GM19452 (cell line): Measurements from ENCODE around the gene ATF6.
A peak's percentile ranks its signal among the peaks of the same experiment; 100 is the strongest.
"Not testable (repeated sequence)": the region's sequence is repeated elsewhere in the genome, so short reads cannot be mapped to it uniquely, and the experiment has no call there.

Source experiments
- ATAC-seq: cut with Tn5 transposase; IDR thresholded peaks from one replicate; pipeline ENCODE4 v1.9.1; 2021; ENCODE audit not compliant: unreplicated experiment

Gene ATF6

DNA sequence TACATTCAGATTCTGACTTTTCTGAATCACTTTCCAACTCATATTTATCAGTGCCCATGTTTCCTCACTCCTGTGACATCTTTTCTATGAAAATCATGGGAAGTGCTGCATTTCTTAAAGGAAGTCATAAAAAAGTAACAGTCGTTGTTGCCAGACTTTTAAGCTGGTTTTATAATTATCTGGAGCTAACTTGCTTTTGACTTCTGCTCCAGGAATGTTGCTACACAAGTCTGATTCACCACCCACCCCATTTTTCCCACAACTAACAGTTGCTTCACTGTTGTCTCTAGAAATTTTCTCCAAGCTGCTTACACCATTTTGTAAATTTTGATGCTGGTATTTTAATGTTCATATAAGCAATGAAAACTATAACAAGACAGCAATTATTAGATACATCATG, 32.6 kb upstream of the ATF6 start:
- no peak for ATAC-seq

DNA sequence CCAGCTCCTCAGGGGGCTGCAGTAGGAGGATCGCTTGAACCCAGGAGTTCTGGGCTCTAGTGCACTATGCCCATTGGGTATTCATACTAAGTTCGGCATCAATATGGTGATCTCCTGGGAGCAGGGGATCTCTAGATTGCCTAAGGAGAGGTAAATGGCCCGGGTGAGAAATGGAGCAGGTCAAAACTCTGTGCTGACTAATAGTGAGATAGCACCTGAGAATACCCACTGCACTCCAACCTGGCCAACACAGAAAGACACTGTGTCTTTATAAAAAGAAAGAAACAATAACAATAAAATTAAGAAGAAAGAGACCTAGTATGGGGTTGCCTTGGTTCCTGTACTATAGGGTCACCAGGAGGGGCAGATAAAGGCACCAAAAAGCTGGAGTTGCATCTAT, 30.3 kb upstream of the ATF6 start:
- ATAC-seq, result no peak

DNA sequence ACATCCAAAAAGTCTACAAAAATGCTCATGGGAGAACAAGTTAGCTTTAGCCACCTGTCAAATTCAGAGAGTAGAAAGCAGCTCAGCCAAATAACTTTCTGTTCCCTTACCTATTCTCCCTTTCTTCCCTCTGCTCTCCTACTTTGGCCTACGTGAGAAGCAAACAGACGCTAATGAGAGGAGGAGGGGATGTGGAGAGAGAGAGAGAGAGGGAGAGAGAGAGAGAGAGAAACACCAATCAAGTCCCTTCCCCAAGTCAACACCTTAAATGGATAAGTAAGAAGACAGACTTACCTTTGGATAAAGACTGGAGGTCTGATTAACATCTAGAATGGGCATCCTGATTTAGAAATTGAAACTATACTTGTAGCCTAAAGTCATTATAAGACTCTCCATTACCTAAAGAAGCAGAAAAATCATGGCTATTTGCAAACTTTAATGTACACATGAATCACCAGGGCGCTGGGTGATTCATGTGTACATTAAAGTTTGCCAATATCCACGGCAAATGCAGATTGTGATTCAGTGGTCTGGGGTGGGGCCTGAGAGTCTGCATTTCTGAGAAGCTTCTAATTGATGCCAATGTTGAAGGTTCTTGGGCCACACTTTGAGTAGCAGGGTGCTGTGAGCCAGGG, 29.7 kb upstream of the ATF6 start:
- no peak for ATAC-seq

DNA sequence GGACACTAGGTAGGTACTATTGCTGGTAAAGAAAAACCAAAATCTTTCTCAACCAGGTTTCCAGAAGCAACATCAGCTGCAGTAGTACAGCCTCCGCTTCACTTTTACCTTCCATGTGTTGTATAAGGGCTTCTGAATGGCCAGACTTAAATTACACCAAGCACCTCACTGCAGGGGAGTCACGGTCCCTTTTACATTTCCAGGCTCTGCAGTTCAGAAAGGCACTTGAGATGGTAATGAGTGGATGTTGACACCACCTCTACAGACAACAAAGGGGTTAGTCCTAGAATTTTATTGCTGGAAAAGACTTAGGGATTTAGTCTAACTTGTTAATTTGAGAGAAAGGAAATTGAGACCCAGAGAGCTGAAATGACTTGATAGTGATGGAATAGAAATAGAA, 28.5 kb upstream of the ATF6 start:
- ATAC-seq, result no peak

DNA sequence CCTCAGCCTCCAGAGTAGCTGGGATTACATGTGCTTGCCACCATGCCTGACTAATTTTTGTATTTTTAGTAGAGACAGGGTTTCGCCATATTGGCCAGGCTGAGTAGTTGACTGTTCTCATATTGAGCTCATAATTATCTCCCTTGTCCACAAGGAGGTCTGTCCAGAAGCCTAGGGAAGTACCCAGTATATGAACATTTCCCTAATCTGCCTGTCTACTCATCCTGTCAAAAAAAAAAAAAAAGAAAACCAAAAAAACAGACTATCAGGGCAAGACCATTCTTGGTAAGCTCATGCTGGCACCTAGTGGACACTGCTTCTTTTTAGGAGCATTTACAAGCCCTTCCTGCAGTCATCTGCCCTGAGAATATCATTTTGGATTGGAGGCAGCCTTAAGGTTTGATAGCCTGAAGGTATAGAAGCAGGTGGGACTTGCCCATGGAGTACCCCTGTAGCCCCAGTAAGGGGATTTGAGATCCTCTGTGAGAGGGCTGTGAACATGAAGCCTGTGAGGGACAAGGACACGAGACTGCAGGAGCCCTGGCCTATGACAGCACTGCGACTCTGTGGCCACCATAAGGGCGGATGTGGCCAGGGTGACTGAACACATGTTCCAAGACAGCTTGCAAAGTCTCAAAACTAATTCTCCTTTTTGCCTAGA, 27.4 kb upstream of the ATF6 start:
- peak; percentile 73 for ATAC-seq

DNA sequence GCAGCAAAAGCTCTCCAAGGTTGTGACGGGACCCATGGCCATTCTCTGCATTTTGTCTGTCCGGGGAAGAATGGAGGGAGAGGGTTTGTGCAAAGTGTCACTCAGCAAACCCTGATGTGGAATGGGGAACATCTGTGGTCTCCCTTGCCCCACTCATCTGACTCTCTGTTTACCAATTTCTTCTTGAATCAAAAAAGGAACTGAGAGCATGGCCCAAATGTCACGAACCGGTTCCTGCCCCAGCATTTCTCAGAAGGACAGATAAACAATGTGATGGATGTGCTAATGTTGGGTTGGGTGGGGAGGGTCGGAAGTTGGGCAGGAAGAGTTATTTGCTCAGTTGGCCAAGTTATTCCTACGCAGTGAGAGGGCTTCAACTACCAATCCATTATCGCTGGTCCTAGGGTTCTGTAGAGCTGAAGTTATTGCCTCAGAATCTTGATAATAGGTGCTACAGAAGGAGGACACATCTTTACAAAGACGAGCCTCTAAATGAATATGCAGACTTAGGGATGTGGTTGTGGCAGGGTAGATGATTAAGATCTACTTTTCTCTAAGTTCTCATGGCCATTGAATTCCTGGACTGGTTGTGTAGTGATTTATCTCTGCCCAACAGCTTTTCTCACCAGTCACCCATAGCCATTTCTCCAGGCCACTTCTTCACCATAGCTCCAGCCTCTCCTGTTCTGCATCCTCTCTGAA, 26.1 kb upstream of the ATF6 start:
- peak; percentile 26 for ATAC-seq

DNA sequence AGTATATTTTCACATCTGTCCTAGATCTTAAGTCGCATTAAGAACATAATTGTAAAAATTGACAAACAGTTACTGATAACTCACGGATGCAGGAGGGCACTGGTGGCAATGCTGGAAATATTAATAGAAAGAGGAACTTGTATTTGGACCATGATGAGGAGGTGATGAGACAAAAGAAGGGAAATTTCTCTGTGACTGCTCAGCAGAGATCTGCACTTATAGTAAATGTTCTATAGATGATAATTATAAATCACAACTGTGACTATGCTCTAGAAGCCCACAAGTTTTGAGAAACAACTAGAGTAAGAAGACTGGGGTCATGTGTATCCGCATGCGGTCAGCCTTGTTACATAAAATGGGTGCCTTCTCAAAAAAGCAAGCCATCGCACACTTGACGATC, 25.2 kb upstream of the ATF6 start:
- ATAC-seq, result no peak

DNA sequence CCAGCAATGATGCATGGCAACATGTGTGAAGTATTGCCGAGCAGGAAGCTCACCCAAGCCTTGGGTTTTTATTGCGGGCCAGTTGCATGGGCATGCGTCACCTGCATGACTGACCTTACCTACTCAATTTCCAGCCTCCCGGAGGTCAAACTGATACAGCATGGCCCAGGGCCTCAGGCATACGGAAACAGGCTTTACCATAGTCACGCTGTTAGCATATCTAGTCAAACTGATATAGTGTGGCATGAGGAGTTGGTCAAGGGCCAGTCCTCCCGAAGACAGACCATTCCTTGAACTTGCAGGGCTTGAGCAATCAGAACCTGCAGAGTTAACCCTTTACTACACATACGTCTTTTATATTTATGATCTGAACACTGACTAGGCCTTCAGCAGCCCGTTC, 22.9 kb upstream of the ATF6 start:
- no peak for ATAC-seq

DNA sequence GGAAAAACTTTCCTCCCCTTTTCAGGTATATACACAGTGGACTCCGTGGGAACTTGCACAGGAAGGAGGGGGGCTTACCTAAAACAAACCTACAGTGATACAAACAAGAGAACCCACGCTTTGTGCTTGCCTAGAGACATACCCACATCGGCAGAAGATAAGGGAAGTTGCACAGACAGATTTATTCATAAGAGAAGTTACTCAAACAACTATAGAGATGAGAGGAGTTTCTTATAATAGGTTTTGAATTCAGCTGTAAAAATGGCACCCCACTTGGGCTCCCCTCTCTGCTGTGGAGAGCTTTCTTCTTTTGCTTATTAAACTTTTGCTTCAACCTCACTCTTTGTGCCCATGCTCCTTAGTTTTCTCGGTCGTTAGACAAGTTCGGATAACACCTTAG, 18.3 kb upstream of the ATF6 start:
- no peak for ATAC-seq

DNA sequence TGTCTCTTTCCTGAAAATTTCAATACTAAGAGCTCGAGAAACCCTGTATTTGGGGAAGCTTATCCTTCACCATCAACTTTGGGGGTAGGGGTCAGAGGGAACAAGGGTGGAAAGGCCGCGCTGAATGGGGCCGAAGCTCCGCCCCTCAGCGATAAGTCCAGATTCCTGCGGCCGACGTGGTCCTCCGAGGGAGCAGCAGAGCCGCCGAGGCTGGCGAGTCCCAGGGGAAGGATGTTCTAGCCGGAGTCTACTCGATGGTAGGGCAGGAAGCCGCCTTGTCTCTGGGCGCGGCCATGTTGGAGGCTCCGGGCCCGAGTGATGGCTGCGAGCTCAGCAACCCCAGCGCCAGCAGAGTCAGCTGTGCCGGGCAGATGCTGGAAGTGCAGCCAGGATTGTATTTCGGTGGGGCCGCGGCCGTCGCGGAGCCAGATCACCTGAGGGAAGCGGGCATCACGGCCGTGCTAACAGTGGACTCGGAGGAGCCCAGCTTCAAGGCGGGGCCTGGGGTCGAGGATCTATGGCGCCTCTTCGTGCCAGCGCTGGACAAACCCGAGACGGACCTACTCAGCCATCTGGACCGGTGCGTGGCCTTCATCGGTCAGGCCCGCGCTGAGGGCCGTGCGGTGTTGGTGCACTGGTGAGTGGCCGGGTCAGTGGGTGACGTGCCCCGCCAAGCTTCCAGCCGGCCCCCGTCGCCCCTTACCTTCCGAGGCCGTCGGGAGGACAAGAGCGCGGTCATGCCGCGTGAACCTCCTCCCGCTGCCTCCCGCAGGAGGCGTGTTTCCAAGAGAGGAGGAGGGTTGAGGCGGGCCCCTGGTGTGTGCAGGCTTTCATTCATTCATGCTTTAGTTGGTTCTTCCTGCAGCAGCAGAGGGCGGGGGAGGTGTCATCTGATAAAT, 16.4 kb upstream of the ATF6 start, which contains the start of gene DUSP12:
TSS of gene DUSP12 (plus strand) at position 278 of the 899 bp plus-strand sequence. CDS start at position 294, 16 bp downstream.
- peak; percentile 98 for ATAC-seq

DNA sequence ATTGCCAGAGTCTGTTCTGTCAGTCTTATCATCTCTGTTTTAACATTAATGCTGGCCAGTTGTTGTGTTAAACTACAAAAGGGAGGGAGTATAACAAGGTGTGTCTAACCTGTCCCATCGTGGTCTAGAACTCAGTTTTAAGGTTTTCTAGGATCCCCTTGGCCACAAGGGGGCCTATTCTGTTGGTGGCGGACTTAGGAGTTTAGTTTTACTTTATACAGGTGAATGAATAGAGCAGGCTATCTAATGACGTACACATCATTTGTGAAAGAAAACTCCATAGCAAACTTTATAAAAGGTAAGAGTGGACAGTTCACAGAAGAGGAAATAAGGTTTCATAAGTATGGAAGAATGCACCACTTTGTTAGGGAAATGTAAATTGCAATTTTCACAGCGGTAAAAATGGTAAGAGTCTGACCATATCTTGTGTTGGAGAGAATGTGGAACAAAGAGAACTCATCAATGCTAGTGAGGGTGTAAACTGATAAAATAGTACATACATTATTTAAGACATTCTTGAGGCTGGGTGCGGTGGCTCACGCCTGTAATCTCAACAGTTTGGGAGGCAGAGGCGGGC, 2.5 kb upstream of the ATF6 start:
- ATAC-seq, result no peak

DNA sequence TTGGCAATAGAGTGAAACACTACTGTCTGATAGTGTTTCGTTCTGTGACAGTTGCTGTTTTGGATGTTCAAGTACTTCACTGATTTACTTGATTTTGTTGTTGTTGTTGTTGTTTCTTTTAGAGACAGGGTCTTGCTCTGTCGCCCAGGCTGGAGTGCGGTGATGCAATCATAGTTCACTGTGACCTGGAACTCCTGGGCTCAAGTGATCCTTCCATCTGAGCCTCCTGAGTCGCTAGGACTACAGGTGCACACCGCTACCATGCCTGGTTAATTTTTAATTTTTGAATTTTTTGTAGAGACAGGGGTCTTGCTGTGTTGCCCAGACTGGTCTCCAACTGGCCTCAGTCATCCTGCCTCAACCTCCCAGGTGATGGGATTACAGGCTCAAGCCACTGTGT, 2.3 kb downstream of the ATF6 start:
- no peak for ATAC-seq

DNA sequence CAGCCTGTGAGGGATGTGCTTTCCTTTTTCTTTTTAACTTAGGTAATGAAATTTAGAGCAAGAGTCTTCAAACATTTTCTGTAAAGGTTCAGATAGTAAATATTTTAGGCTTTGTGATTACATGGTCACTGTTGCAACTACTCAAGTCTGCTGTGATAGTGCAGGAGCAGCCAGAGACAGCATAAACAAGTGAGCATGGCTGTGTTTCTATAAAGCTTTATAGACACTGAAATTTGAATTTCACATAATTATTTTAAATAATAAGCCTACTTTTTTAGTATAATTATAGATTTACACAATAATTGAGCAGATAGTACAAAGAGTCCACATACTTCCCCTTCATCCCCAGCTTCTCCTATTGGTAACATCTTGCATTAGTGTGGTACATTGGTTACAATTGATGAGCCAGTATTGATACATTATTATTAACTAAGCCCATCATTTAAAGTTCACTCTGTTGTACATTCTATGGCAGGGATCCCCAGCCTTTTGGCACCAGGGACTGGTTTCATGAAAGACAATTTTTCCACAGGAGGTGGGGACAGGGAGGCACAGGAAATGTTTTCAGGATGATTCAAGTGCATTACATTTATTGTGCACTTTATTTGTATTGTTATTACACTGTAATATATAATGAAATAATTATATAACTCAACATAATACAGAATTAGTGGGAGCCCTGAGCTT, 3.0 kb downstream of the ATF6 start:
- ATAC-seq, result no peak

DNA sequence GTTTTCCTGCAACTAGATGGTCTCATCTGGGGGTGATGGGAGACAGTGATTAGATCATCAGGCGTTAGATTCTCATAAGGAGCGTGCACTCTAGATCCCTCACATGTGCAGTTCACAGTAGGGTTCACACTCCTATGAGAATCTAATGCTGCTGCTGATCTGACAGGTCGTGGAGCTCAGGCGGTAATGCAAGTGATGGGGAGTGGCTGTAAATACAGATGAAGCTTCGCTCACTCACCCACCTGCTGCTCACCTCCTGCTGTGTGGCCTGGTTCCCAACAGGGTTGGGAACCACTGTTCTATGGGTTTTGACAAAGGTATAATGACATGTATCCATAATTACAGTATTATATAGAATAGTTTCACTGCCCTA, 3.5 kb downstream of the ATF6 start:
- not testable (repeated sequence) for ATAC-seq

DNA sequence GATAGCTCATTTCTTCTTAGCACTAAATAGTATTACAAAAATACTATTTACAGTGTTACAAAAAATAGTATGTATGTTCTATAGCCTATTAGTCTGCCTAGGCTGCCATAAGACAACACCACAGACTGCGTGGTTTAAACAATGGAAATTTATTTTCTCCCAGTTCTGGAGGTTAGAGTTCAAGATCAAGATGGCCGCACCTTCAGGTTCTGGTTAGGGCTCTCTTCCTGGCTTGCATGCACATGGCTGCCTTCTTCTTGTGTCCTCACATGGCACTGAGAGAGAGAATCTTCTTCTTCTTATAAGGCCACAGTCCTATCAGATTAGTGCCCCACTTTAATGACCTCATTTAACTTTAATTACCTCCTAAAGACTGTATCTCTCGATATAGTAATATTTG, 4.1 kb downstream of the ATF6 start:
- ATAC-seq, result no peak

DNA sequence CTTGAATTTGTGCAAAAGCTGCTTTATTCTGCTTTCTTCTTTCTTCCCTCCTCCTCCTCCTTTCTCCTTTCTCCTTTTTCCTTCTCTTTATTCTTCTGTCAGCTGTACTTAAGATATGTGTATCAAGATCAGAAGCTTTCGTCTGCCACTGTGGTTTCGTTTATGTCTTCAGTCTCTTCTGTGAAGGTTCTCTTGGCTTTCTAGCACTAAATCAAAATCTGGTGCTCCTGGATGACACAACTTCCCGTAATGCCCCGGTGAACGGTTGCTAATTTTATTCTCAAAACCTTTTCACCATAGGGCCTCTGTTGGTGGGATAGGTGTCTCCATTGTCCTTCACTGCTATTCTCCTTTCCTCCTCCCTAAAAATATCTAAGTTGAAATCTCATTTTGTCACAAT, 5.0 kb downstream of the ATF6 start:
- no peak for ATAC-seq

DNA sequence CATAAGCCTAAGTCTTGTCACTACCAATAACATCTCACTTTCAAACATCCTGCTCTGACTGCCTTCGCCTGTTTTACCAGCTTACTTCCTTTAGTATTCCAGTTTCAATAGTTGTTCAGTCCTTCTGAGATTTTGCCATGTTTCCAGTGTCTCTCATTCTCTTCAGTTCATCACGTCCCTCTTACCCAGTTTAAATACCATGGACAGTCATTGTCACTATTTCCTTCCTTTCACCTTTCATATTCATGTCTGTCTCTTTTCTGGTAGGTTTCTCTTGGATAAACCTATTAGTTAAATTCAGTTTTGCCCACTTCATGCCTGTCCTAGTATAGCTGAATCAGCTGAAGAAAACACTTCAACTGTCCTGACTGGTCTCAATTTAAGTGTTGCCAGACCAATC, 5.9 kb downstream of the ATF6 start:
- no peak for ATAC-seq

DNA sequence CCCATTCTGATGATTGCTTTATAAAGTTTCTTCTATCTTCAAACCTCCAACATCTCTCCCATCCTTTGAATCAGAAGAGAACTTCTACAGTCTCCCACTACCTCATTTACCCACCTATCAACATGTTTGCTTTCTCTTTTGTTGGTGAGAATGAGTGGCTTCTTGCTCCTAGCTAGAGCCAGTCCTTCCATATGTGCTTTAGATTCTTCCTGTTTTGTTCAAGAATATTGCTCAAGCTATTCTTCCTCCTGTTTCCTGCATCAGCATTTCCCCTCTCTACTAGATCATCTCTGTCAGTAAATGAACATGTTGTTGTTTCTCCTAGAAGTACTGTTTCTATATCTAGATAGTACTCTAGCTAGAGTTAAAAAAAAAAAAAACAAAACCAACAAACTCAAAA, 6.3 kb downstream of the ATF6 start:
- ATAC-seq, result no peak

DNA sequence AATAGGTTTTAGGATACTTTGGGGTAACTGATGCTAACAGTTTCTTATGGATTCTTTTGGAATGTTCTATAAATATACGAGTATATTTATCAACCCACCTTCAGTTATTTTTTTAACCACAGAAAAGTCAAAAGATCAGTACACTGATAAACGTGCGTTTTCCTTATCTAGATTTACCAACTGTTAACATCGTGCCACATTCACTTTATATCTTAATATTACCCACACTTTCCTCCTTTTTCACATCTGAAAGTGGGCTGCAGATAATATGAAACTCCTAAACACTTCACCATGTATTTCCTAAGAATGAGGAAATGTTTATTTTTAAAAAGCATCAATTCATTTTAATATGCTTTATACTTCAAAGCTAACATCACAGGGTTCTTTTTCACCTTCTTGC, 7.7 kb downstream of the ATF6 start:
- ATAC-seq, result no peak

DNA sequence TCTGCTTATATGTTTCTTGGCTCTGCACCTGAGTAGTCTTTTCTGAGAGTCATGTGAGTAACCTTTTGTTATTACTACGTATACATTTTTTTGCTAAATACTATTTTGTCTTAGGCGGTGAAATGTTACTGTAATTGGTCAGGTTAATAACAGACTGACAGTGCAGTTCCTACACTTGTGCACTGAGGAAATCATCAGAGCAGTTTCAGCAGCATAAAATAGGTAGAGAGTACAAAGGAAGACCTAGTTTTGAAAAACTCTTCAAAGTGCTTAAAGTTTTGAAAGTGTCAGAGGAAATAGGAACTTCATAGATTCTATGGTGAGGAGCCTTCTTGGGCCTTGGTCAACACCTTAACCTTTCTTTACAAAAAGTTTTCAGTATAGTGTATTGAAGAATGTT, 11.1 kb downstream of the ATF6 start:
- no peak for ATAC-seq

DNA sequence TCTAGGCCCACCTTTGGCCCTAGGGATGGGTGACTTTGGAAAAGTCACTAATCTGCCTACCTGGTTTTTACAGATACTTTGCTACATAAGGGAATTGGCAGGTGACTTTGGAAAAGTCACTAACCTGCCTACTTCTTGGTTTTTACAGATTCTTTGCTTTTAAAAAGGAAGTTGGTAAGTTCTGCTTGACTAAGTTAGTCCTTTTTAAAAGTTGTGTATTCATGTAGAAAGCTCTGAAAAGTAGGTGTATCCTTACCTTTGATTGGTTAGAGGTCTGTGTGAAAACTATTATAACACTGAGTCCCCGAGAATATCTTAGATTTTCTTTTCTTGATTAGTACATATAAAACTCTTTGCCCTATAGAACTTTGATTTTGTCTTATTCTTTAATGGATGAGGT, 12.4 kb downstream of the ATF6 start:
- ATAC-seq, result no peak
